ENCODE data around the gene TUBA1A. TPM values are rescaled to one million over a fixed set of nuclear protein-coding genes. Genes with fewer than 3 reads are reported as not detected.

The TUBA1A gene
- total and polyA plus RNA-seq, 2 experiments from 2014 or later = 189 to 424 TPM

DNA sequence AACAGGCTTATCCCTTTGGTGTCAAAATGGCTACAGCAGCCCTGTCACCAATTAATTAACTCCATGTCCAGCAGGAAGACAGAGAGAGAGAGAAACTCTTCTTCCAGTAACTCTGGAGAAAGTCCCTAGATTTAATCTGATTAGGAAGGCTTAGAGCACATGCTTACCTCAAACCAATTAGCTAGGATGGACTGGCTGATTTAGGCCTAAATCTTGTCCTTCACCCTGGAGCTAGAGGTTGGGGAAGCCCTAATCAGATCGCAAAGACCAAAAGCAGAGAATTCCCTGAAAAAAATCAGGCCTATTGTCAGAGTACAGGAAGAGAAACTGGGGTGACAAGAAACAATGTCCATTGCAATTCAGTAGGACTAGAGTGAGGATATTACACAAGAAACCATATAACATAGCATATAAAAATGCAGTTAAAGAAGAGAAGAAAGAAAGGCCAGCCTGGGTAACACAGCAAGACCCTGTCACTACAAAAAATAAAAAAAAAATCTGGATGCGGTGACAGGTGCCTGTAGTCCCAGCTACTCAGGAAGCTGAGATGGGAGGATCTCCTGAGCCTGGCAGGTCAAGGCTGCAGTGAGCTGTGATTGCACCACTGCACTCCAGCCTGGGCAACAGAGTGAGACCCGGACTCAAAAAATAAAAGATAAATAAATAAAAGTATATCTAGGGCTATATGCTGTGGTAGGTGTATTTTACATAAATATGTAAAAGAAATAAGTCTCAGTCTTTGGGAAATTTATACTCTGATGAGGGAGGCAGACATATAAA is 34.9 kb upstream of the TUBA1A start:
- no peaks in the 10 kb centered on the region for H3K36me3 ChIP-seq (ENCODE audit: insufficient read depth)
- peaks cover 8% of the 10 kb centered on the region for H3K27me3 Mint-ChIP-seq (ENCODE audit: insufficient read depth, low read depth, poor library complexity)
- no peaks in the 10 kb centered on the region for H3K79me2 ChIP-seq (replicated peaks; ENCODE audit: insufficient read depth)
- H3F3A ChIP-seq (replicated peaks; ENCODE audit: low read depth) = no peaks in the 10 kb centered on the region
- no peaks in the 10 kb centered on the region for H3K9me2 ChIP-seq (ENCODE audit: insufficient read depth)
- peak overlapping the region; percentile 18; the same call in 1 of the 2 replicates for H2AFZ ChIP-seq
- H3K4me1 Mint-ChIP-seq = no peaks in the 10 kb centered on the region
- ATAC-seq (no peak), DNase-seq (ENCODE audit: low spot score) (no peak)
- H3K4me1 ChIP-seq (ENCODE audit: insufficient read depth) = no peaks in the 10 kb centered on the region
- TF ChIP-seq ZNF114 (CRISPR knock-in tag; IDR thresholded peaks at IDR 0.05) = no peak
- no peak for TF ChIP-seq POLR2AphosphoS5 (IDR thresholded peaks at IDR 0.05; ENCODE audit: low read depth)
- TF ChIP-seq, protein P1, sequence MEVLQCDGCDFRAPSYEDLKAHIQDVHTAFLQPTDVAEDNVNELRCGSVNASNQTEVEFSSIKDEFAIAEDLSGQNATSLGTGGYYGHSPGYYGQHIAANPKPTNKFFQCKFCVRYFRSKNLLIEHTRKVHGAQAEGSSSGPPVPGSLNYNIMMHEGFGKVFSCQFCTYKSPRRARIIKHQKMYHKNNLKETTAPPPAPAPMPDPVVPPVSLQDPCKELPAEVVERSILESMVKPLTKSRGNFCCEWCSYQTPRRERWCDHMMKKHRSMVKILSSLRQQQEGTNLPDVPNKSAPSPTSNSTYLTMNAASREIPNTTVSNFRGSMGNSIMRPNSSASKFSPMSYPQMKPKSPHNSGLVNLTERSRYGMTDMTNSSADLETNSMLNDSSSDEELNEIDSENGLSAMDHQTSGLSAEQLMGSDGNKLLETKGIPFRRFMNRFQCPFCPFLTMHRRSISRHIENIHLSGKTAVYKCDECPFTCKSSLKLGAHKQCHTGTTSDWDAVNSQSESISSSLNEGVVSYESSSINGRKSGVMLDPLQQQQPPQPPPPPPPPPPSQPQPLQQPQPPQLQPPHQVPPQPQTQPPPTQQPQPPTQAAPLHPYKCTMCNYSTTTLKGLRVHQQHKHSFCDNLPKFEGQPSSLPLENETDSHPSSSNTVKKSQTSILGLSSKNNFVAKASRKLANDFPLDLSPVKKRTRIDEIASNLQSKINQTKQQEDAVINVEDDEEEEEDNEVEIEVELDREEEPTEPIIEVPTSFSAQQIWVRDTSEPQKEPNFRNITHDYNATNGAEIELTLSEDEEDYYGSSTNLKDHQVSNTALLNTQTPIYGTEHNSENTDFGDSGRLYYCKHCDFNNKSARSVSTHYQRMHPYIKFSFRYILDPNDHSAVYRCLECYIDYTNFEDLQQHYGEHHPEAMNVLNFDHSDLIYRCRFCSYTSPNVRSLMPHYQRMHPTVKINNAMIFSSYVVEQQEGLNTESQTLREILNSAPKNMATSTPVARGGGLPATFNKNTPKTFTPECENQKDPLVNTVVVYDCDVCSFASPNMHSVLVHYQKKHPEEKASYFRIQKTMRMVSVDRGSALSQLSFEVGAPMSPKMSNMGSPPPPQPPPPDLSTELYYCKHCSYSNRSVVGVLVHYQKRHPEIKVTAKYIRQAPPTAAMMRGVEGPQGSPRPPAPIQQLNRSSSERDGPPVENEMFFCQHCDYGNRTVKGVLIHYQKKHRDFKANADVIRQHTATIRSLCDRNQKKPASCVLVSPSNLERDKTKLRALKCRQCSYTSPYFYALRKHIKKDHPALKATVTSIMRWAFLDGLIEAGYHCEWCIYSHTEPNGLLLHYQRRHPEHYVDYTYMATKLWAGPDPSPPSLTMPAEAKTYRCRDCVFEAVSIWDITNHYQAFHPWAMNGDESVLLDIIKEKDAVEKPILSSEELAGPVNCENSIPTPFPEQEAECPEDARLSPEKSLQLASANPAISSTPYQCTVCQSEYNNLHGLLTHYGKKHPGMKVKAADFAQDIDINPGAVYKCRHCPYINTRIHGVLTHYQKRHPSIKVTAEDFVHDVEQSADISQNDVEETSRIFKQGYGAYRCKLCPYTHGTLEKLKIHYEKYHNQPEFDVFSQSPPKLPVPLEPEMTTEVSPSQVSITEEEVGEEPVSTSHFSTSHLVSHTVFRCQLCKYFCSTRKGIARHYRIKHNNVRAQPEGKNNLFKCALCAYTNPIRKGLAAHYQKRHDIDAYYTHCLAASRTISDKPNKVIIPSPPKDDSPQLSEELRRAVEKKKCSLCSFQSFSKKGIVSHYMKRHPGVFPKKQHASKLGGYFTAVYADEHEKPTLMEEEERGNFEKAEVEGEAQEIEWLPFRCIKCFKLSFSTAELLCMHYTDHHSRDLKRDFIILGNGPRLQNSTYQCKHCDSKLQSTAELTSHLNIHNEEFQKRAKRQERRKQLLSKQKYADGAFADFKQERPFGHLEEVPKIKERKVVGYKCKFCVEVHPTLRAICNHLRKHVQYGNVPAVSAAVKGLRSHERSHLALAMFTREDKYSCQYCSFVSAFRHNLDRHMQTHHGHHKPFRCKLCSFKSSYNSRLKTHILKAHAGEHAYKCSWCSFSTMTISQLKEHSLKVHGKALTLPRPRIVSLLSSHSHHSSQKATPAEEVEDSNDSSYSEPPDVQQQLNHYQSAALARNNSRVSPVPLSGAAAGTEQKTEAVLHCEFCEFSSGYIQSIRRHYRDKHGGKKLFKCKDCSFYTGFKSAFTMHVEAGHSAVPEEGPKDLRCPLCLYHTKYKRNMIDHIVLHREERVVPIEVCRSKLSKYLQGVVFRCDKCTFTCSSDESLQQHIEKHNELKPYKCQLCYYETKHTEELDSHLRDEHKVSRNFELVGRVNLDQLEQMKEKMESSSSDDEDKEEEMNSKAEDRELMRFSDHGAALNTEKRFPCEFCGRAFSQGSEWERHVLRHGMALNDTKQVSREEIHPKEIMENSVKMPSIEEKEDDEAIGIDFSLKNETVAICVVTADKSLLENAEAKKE (CRISPR knock-in tag; IDR thresholded peaks at IDR 0.05) = no peak
- no peak for TF ChIP-seq EZH2phosphoT487 (IDR thresholded peaks at IDR 0.05; ENCODE audit: unreplicated experiment)
- TF ChIP-seq NANOG (IDR thresholded peaks at IDR 0.05; ENCODE audit: borderline replicate concordance) = no peak
- TF ChIP-seq, protein P2, sequence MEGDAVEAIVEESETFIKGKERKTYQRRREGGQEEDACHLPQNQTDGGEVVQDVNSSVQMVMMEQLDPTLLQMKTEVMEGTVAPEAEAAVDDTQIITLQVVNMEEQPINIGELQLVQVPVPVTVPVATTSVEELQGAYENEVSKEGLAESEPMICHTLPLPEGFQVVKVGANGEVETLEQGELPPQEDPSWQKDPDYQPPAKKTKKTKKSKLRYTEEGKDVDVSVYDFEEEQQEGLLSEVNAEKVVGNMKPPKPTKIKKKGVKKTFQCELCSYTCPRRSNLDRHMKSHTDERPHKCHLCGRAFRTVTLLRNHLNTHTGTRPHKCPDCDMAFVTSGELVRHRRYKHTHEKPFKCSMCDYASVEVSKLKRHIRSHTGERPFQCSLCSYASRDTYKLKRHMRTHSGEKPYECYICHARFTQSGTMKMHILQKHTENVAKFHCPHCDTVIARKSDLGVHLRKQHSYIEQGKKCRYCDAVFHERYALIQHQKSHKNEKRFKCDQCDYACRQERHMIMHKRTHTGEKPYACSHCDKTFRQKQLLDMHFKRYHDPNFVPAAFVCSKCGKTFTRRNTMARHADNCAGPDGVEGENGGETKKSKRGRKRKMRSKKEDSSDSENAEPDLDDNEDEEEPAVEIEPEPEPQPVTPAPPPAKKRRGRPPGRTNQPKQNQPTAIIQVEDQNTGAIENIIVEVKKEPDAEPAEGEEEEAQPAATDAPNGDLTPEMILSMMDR (conservative IDR thresholded peaks at IDR 0.05; ENCODE audit: low read depth in 2 of 2) = no peak
- TF ChIP-seq, protein P3, sequence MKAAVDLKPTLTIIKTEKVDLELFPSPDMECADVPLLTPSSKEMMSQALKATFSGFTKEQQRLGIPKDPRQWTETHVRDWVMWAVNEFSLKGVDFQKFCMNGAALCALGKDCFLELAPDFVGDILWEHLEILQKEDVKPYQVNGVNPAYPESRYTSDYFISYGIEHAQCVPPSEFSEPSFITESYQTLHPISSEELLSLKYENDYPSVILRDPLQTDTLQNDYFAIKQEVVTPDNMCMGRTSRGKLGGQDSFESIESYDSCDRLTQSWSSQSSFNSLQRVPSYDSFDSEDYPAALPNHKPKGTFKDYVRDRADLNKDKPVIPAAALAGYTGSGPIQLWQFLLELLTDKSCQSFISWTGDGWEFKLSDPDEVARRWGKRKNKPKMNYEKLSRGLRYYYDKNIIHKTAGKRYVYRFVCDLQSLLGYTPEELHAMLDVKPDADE (IDR thresholded peaks at IDR 0.05) = no peak
- TF ChIP-seq CREB1 (CRISPR knock-in tag; IDR thresholded peaks at IDR 0.05; ENCODE audit: low read depth) = no peak
- no peak overlapping the region for H3K4me2 ChIP-seq
- H3K9me3 Mint-ChIP-seq = no peaks in the 10 kb centered on the region
- no peak overlapping the region for H3K27ac ChIP-seq (ENCODE audit: low read depth)
- H3K27ac Mint-ChIP-seq = no peak overlapping the region
- H3K27me3 ChIP-seq (ENCODE audit: insufficient read depth) = no peaks in the 10 kb centered on the region
- no peak overlapping the region for H3K4me3 Mint-ChIP-seq
- no peaks in the 10 kb centered on the region for H3K36me3 Mint-ChIP-seq (ENCODE audit: low read depth)
- no peak overlapping the region for H3K4me3 ChIP-seq
- no peaks in the 10 kb centered on the region for H4K20me1 ChIP-seq (replicated peaks; ENCODE audit: insufficient read depth)

Data from GM23338 (cell line).